GM18508 (cell line): ENCODE results near the gene ANO5.

ENCODE experiments used
- ATAC-seq: cut with Tn5 transposase; IDR thresholded peaks from one replicate; pipeline ENCODE4 v1.9.1; 2021; ENCODE audit warnings: moderate number of reproducible peaks; ENCODE audit not compliant: insufficient read depth, unreplicated experiment

Gene ANO5

DNA sequence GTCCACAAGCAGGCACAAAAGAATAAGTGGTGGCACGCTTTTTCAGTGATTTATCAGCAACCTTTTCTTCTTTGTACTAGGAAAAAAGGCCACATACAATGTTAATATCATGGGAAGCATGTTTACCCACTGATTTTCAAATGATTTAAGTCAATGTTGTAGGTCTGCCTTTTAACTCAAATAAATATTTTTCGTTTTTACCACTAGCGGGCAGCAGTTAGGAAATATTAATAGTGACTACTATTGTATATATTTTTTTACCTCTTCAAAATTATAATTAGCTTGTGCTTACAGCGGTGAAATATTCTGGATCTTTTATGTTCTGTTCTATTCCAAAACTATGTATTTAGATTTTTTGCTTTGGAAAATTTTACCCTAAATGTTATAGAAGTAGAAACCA is 138.9 kb downstream of the ANO5 start:
- no peak for ATAC-seq
